HG02840 (cell line): ENCODE measurements around the gene ARF3.

Experiments
- ATAC-seq: cut with Tn5 transposase; IDR thresholded peaks from one replicate; pipeline ENCODE4 v1.9.1; 2021; ENCODE audit warnings: mild to moderate bottlenecking, moderate library complexity, moderate number of reproducible peaks; ENCODE audit not compliant: unreplicated experiment, low FRiP score

The ARF3 gene

DNA sequence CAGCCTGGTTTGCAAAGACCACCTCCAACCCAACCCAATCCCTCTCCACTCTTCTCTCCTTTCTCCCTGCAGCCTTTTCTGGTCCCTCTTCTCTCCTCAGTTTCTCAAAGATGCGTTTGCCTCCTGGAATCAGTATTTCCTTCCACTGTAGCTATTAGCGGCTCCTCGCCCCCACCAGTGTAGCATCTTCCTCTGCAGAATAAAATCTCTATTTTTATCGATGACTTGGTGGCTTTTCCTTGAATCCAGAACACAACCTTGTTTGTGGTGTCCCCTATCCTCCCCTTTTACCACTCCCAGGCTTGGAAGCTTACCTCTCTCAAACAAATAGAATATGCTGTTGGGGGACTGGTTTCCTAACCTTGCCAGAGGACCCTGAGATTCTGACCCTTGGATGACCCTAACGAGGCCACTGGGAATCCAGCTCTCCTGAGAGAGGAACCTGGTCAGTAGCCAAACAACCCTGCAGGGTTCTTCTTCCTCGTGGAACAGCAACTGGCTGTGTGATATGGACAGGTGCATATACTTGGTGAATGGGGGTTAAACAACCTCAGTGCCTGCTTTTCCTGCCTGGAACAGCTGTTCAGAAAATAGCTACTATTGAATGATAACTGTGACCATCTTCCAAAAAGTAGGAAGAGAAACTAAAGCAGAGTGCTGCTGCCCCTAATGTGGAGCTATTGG, 25.3 kb upstream of the ARF3 start:
- ATAC-seq = no peak

GRCh38 chr12:48981757-48982157, 24.5 kb upstream of the ARF3 start:
- ATAC-seq = no peak

- no peak for ATAC-seq
These were observed 23.9 kb upstream of the ARF3 start for GRCh38 chr12:48980953-48981756.

- ATAC-seq = no peak
These were observed 23.2 kb upstream of the ARF3 start for GRCh38 chr12:48980389-48980952.

DNA sequence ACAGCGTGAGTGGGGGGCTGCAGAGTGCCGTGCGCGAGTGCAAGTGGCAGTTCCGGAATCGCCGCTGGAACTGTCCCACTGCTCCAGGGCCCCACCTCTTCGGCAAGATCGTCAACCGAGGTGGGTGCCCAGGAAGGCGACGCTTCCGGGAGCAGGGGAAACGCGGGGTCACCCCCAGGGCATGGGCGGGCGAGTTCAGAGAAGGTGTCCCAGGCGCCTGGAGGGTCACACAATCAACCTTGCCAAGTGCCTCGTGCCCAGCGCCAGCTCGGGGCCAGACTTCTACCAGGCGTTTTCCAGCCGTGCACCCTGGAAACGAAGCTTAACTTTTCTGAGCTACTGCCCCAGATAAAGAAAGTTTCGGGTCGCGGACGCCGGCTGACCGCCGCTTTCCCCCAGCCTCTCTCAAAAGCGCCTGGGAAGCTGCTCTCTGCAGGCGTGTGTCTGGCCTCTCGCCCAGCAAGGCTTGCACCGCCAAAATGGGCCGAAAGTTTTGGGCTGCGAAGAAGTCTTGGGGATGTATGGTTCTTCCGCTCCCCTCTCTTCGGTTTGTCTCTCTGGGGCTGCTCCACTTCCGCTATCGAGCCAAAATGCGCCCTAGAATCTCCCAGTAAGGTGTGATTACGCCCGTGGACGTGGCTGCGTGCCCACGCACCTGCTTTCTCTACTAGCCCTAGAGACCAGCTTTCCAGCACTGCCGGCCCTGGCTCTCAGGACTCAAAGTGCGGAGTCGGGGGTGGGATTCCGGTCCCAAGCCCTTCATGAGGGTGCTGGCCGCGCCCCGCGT, 22.5 kb upstream of the ARF3 start:
- no peak for ATAC-seq

DNA sequence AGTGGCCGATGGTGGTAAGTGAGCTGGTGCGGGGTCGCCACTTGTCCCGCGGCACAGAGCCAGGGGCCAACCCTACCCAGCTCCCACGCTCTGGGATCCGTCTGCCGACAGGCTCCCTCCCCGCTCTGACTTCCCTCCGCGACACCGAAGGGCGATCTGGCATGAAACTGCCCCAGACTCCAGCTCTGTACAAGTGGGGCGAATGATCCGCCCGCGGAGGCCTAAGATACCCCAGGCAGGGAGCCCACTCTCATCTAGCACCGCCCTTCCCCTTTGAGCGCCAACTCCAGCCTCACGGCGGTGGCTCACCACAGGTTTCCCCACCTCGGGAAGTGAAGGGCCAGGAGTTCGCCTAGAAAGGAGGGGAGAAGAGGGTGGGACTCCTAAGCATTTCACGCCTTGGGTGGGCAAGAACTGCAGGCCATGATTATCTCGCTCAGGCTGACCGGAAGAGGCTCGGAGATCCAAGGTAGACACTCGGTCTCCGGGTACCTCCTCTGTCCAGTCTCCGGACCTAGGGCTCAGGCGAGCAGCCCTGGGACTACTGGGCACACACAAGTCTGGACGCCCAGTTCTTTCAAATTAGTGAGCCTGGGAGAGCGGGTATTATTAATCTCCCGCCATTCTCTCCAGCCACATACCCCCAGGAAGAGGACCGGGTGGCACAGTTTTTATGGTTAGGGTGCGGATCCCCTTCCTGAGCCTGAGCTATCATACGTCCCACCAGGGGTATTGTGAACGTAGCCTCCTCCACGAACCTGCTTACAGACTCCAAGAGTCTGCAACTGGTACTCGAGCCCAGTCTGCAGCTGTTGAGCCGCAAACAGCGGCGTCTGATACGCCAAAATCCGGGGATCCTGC, 21.7 kb upstream of the ARF3 start:
- no peak for ATAC-seq

- ATAC-seq = no peak
These were observed 21.0 kb upstream of the ARF3 start, which contains the start of gene WNT1 for GRCh38 chr12:48978291-48978740. Gene WNT1, plus strand, starts transcription at chr12:48978322. Its CDS starts 329 bp downstream, at chr12:48978651.

DNA sequence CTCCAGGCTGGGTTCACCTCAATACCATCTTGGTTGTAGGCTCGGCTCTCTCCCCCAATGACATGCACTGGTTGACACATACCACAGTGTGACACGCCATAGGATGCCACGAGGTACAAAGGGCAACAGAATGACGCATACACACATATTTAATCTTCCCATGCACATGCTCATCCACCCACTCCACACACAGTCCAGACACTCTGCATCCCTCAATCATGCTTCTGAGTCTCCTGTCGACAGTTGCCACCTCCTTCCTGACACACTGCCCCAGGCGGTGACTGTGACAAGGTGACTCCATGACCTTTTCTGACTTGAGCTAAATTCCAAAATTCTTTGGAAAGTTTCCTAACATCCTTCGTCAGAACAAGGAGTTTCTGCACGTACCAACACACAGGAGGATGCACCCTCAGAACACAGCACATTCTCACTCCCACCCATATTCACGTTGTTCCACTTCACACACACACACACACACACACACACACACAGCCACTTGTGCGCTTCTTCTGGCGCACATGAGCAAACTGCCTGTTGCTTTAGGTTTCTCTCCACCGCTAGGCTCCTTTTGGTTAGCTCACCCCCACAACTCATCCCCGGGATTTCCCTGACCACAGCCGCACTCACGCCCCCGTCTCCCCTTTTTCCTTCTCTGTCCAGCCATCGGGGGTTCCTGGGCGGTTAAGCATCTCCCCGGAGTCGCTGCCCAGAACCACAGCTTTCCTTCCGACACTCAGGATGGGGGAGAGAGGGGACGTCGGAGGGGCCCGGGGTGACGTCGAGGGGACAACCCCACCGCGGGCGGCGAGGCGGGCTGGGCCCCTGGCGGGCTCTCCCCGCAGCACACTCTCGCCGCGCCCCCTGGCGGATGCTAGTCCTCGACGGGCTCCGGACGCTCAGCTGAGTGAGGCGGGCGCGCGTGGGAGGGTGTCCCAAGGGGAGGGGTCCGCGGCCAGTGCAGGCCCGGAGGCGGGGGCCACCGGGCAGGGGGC, 20.3 kb upstream of the ARF3 start:
- no peak for ATAC-seq

DNA sequence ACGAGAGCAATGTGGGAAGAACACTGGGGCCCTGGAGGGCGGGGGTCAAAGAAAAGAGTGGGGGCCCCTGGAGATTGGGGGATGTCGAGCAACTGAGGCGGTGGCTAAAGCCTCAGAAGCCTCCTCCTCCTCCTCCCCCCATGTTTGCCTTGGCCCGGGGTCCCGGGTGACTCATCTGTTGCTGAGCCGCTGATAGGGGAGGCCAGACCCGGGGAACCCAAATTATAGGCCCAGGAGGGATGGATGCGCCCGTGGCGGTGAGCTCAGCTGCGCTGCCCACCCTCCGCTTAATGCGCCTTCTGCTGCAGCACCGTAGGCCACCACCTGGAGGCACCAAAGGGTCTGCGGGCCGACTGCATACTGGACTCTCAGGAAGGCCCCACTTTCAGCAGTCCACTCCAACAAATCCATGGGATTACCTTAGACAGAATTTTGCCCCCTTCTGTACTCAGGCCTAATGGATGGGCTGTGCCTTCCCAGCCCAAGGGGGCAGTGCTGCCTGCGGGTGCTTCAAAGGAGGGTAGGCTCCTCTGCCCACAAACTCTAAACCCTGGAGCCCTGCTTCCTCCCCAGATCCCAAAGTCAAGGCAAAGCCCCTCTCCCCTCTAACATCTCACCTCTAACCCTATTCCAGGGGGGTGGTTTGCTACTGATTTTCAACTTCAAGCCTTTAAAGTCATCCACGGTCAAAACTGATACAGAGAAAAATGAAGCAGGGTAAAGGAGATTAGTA, 16.8 kb upstream of the ARF3 start:
- ATAC-seq = no peak

DNA sequence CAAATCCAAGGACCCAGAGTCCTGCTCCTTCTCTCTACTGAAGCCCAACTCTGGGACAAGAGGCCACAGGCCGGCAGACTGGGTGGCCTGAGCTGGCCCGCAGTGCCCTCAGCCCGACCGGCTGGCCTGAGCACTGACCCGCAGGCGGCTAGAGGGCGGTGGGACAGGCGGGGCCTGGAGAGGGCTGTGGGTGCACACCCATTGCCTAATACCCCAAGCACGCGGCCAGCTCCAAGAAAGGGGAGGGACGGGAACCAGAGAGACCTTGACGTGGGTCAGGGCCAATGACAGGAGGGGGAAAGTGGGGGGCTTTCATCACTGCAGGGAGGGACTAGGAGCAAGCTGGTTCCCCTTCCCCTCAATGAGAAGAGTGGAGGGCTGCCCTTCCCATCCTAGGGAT, 16.2 kb upstream of the ARF3 start:
- ATAC-seq = no peak

DNA sequence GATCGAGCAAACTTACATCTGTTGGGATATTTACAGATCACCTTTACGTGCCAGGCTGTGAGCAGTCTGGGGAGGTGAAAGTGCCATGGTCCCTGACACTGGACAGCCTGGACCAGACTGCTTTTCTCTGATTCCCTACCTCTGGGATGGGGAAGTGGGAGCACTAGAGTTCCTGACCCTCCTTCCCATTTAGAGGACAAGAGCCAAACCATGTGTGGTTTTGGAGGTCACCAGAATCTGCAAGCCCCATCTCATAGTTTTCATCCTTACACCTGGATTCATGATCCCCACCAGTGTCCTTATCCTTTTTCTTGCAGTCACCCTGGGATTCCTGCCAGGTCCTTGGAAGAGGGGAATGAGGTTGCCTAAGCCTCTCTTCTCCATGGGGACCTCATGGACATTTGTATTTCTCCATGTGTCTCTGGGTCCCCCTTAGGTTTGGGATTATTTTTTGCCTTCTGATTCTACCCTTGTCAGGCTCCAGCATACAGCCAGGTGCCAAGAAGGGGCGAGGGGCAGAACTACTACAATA, 15.7 kb upstream of the ARF3 start:
- ATAC-seq = no peak

DNA sequence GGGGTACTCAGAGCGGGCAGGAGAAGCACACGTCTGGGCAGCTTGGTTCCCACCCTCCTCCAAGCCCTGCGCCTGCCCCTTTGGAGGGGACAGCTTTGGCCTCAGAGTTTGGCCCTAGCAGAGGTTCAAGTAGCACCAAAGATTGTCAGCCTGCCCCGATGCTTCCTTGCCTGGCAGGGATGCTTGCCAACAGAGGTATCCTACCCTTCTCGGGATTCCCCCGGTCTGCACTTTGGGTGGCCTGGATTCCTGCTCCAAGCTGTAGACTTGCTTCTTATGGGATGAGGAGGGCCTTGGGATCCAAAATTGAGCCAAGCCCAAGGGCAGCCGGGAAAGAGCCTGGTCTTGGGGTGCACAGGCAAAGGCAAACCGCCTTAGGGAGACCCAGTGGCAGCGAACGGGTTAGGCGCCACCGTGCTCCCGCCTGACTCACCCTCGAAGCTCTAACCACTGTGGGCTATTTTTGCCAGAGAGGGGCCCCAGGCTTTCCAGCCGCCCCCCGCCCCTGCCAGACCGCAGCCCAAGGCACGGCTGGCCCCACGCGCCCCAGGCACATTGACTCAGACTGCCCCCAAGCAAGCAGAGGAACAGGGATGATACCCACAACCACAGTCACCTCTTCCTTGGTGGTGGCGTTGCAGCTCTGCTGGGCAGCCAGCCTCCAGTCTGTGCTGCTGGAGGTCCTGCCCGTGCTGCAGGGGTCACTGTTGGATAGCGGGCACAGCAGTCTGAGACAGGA, 15.1 kb upstream of the ARF3 start:
- no peak for ATAC-seq

DNA sequence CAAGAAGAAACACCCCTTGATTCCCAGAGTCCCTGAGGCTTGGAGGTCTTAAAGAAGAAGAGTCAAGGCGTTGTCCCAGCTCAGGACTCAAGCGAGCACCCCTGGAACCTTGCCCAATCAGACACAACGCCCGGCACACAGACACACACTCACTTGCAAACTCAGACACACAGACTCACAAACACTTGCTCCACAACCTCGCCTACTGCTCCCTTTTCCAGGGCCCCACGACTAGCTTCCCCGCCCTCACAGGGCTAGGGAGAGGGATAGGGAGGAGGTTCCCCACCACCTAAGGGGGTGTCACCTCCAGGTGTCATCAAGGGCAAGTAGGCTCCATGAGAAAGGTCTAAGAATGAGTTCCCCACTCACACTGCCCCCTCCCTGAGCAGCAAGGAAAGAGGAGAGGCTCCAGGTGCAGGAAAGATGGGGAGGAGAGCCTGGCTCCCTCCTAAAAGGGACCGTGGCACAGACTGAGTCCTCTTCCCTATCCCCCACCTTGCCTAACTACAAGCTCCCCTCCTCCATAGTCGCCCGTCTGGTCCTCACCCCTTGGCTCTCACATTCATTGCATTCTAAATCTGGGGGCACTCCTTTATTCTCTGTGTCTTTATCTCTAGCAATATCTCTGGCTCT, 13.5 kb upstream of the ARF3 start:
- no peak for ATAC-seq

DNA sequence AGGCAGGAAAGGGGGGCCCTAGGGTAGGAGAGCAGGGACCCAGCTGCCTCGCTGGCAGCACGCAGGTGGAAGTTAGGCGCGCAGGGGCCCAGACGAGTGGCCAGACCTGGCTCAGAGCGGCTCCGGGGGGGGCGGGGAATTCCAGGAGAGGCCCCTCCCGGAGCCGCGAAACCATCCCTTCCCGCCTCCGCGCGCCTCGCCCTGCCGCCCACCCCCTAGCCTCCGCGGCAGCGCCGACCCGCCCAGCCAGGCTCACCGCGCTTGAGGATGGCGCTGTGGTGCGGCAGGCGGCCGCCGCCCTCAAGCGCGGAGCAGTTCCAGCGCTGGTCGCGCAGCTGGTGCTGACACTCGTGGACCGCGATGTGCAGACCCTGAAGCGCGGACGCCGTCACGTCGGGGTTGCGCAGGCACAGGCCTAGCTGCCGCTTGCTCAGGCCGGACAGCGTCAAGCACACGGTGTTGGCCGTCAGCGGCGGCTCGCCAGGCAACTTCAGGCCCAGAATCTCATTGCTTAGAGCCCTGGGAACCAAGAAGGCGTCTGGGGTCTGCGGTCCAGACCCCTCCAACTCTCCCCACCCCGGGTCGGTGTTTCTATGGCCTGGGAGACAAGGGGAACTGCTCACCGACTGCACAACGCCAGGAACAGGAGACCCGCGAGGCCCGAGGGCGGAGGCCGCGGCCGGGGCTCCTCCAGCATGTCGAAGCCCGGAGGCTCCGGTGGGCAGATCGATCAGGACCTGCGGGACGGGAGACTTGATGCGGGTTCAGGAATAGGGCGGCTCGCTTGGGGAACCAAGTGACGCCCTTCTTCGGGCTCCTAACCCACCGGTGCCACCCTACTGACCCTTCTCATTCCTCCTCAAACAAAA, 12.8 kb upstream of the ARF3 start:
- ATAC-seq = no peak

GRCh38 chr12:48969160-48969771, 12.0 kb upstream of the ARF3 start:
- no peak for ATAC-seq
